Measurements from ENCODE around the gene CNKSR2.
"Not testable (repeated sequence)": the region's sequence is repeated elsewhere in the genome, so short reads cannot be mapped to it uniquely, and the experiment has no call there.

The CNKSR2 gene

GRCh38 chrX:21529771-21530170 is 155.6 kb downstream of the CNKSR2 start:
- TF ChIP-seq CTCF (IDR thresholded peaks at IDR 0.05) = no peak
- no peaks in the 10 kb centered on the region for H3K36me3 ChIP-seq
- no peak overlapping the region for H3K4me3 ChIP-seq
- no peaks in the 10 kb centered on the region for H3K9me3 ChIP-seq
- intact Hi-C loops (cut with DNase I; ENCODE audit: low total_unique reads) = no loop called here
- H3K27me3 ChIP-seq = no peaks in the 10 kb centered on the region
- no peaks in the 10 kb centered on the region for H3K4me1 ChIP-seq
- no peak for DNase-seq
- H3K27ac ChIP-seq = no peak overlapping the region

- intact Hi-C loops (cut with DNase I; ENCODE audit: low total_unique reads); H3K27me3 ChIP-seq; DNase-seq; H3K36me3 ChIP-seq; H3K27ac ChIP-seq; H3K4me3 ChIP-seq; H3K9me3 ChIP-seq; H3K4me1 ChIP-seq: not testable (repeated sequence)
Observed at GRCh38 chrX:21544642-21545041, 170.4 kb downstream of the CNKSR2 start.

GRCh38 chrX:21559417-21559816 is 185.2 kb downstream of the CNKSR2 start:
- H3K36me3 ChIP-seq = no peaks in the 10 kb centered on the region
- H3K27me3 ChIP-seq = no peaks in the 10 kb centered on the region
- intact Hi-C loops (cut with DNase I; ENCODE audit: low total_unique reads) = no loop called here
- no peak overlapping the region for H3K27ac ChIP-seq
- DNase-seq = no peak
- H3K9me3 ChIP-seq = no peaks in the 10 kb centered on the region
- H3K4me1 ChIP-seq = no peaks in the 10 kb centered on the region
- TF ChIP-seq CTCF (IDR thresholded peaks at IDR 0.05) = no peak
- H3K4me3 ChIP-seq = no peak overlapping the region

- no peak for DNase-seq
- H3K4me3 ChIP-seq = no peak overlapping the region
- H3K27me3 ChIP-seq = no peaks in the 10 kb centered on the region
- intact Hi-C loops (cut with DNase I; ENCODE audit: low total_unique reads) = no loop called here
- no peak for TF ChIP-seq CTCF (IDR thresholded peaks at IDR 0.05)
- no peaks in the 10 kb centered on the region for H3K9me3 ChIP-seq
- no peaks in the 10 kb centered on the region for H3K4me1 ChIP-seq
- no peak overlapping the region for H3K27ac ChIP-seq
- H3K36me3 ChIP-seq = no peaks in the 10 kb centered on the region
Observed at GRCh38 chrX:21565025-21565424, 190.8 kb downstream of the CNKSR2 start.

- no peaks in the 10 kb centered on the region for H3K36me3 ChIP-seq
- H3K27ac ChIP-seq = no peak overlapping the region
- no peaks in the 10 kb centered on the region for H3K27me3 ChIP-seq
- intact Hi-C loops (cut with DNase I; ENCODE audit: low total_unique reads) = no loop called here
- no peaks in the 10 kb centered on the region for H3K4me1 ChIP-seq
- DNase-seq = no peak
- H3K4me3 ChIP-seq = no peak overlapping the region
- no peak for TF ChIP-seq CTCF (IDR thresholded peaks at IDR 0.05)
- peaks cover 0 to 15% (median 0%) of the 10 kb centered on the region in 3 donors for H3K9me3 ChIP-seq
Observed at GRCh38 chrX:21574793-21575192, 200.6 kb downstream of the CNKSR2 start.

GRCh38 chrX:21581479-21581878 is 207.3 kb downstream of the CNKSR2 start:
- intact Hi-C loops (cut with DNase I; ENCODE audit: low total_unique reads) = no loop called here
- Histone ChIP-seq H3K4me1 (no peaks in the 10 kb centered on the region), H3K27ac (no peak overlapping the region), H3K36me3 (no peaks in the 10 kb centered on the region), H3K9me3 (peaks cover 0 to 4% (median 0%) of the 10 kb centered on the region in 3 donors), H3K27me3 (no peaks in the 10 kb centered on the region), H3K4me3 (no peak overlapping the region)
- no peak for DNase-seq
- TF ChIP-seq CTCF (IDR thresholded peaks at IDR 0.05) = no peak

All from tibial artery (tissue), 4 donors.